Activated CD4-positive, alpha-beta memory T cell treated with anti-CD3 and anti-CD28 coated beads for 36 hours (primary cell): ENCODE measurements around the gene MYL6B. TPM values are rescaled to one million over a fixed set of nuclear protein-coding genes. Genes with fewer than 3 reads are reported as not detected.

Experiments used
- CTCF ChIA-PET: fragments of 350-600 bp; sonication (Branson Sonifier 250); formaldehyde crosslinking; loops from one replicate; lab custom pipeline; 2021; ENCODE audit warnings: antibody characterized with exemption, inconsistent platforms; lab: Charles Lee
- POLR2A ChIA-PET: fragments of 350-600 bp; sonication (Branson Sonifier 250); formaldehyde crosslinking; loops from one replicate; lab custom pipeline; 2021; ENCODE audit warnings: antibody characterized with exemption; lab: Charles Lee
- DNase-seq: peaks from one replicate; pipeline ENCODE4 v3.0.0-alpha.2; 2020
- H3K27ac Mint-ChIP-seq: one replicate; pipeline ENCODE4 v1.8.0; 2021; ENCODE audit warnings: mixed read lengths
- H3K27me3 Mint-ChIP-seq: one replicate; pipeline ENCODE4 v1.8.0; 2021; ENCODE audit warnings: mixed read lengths
- H3K36me3 Mint-ChIP-seq: one replicate; pipeline ENCODE4 v1.8.0; 2021; ENCODE audit warnings: mixed read lengths
- H3K4me1 Mint-ChIP-seq: one replicate; pipeline ENCODE4 v1.8.0; 2021; ENCODE audit warnings: low read depth, mixed read lengths
- H3K4me3 Mint-ChIP-seq: one replicate; pipeline ENCODE4 v1.8.0; 2021; ENCODE audit warnings: mild to moderate bottlenecking, mixed read lengths
- H3K9me3 Mint-ChIP-seq: one replicate; pipeline ENCODE4 v1.8.0; 2021; ENCODE audit warnings: mixed read lengths
- intact Hi-C: fragments of 100-400 bp; cut with micrococcal nuclease; formaldehyde crosslinking; loops from one replicate; pipeline ENCODE4 v1.15.1; 2023
- total RNA-seq, 2 experiments: library from RNA; stranded (reverse); gene quantifications; one replicate each; pipeline ENCODE4 v1.2.3, GENCODE V29; 2021

The MYL6B gene
- total RNA-seq, 2 experiments from 2014 or later = 63.8 to 70.8 TPM

GRCh38 chr12:56169229-56169759 lies 16.9 kb downstream of the MYL6B start:
- POLR2A ChIA-PET = interaction anchor here (1.0 kb wide), 1 partner anchor 8 kb away, joined by 3 read pairs; no protein-coding TSS in a partner anchor
- Mint-ChIP-seq H3K4me3 (no peak overlapping the region), H3K4me1 (no peaks in the 10 kb centered on the region), H3K27me3 (no peaks in the 10 kb centered on the region), H3K27ac (no peak overlapping the region), H3K9me3 (no peaks in the 10 kb centered on the region), H3K36me3 (peaks cover 43% of the 10 kb centered on the region)
- DNase-seq = no peak
- intact Hi-C loops = no loop called here
- CTCF ChIA-PET = interaction anchor here (0.9 kb wide), 1 partner anchor 20 kb away, joined by 4 read pairs; the partner anchor contains the start of gene SMARCC2

GRCh38 chr12:56172839-56173238 lies 20.5 kb downstream of the MYL6B start:
- no peak overlapping the region for H3K4me3 Mint-ChIP-seq
- CTCF ChIA-PET = interaction anchor here (1.0 to 2.5 kb wide), 2 partner anchors 17 to 94 kb away, joined by 4 to 10 read pairs; partner anchors contain the start of gene SMARCC2
- no peak overlapping the region for H3K27ac Mint-ChIP-seq
- no peaks in the 10 kb centered on the region for H3K4me1 Mint-ChIP-seq
- DNase-seq = no peak
- intact Hi-C loops = no loop called here
- H3K27me3 Mint-ChIP-seq = no peaks in the 10 kb centered on the region
- H3K36me3 Mint-ChIP-seq = peaks cover 46% of the 10 kb centered on the region
- POLR2A ChIA-PET = interaction anchor here (0.6 to 1.0 kb wide), 4 partner anchors 15 to 84 kb away, joined by 3 to 4 read pairs (median 3); partner anchors contain the start of gene SMARCC2
- H3K9me3 Mint-ChIP-seq = no peaks in the 10 kb centered on the region

- ChIA-PET POLR2A (interaction anchor here (1.0 kb wide), 1 partner anchor 12 kb away, joined by 4 read pairs; no protein-coding TSS in a partner anchor), CTCF (interaction anchor here (0.9 kb wide), 1 partner anchor 11 kb away, joined by 3 read pairs; the partner anchor contains the start of gene SMARCC2)
- H3K4me1 Mint-ChIP-seq = no peaks in the 10 kb centered on the region
- H3K27me3 Mint-ChIP-seq = no peaks in the 10 kb centered on the region
- no peak overlapping the region for H3K4me3 Mint-ChIP-seq
- no peaks in the 10 kb centered on the region for H3K9me3 Mint-ChIP-seq
- intact Hi-C loops = no loop called here
- peaks cover 56% of the 10 kb centered on the region for H3K36me3 Mint-ChIP-seq
- DNase-seq = no peak
- H3K27ac Mint-ChIP-seq = no peak overlapping the region
Measured at GRCh38 chr12:56178347-56178746, 26.0 kb downstream of the MYL6B start.

GRCh38 chr12:56186957-56187356 lies 34.6 kb downstream of the MYL6B start:
- peaks cover 25% of the 10 kb centered on the region for H3K36me3 Mint-ChIP-seq
- intact Hi-C loops = no loop called here
- H3K4me3 Mint-ChIP-seq = no peak overlapping the region
- H3K27ac Mint-ChIP-seq = peak overlapping the region; percentile 87
- H3K4me1 Mint-ChIP-seq = peaks cover 29% of the 10 kb centered on the region
- DNase-seq = no peak
- ChIA-PET CTCF (interaction anchor here (1.5 to 6.3 kb wide), 5 partner anchors 26 to 71 kb away, joined by 6 to 168 read pairs (median 50); partner anchors contain the start of genes ANKRD52, ESYT1, MYL6 and RNF41), POLR2A (interaction anchor here (1.5 to 4.4 kb wide), 2 partner anchors 22 to 69 kb away, joined by 3 to 54 read pairs; partner anchors contain the start of genes RPL41 and ZC3H10)
- H3K9me3 Mint-ChIP-seq = no peaks in the 10 kb centered on the region
- H3K27me3 Mint-ChIP-seq = no peaks in the 10 kb centered on the region

- intact Hi-C loops = loop anchor here (1.0 to 2.0 kb wide), 3 partner anchors 62 to 141 kb away; partner anchors contain the start of gene ZC3H10
- POLR2A ChIA-PET = interaction anchor here (0.7 to 4.4 kb wide), 11 partner anchors 13 to 128 kb away, joined by 3 to 54 read pairs (median 7); partner anchors contain the start of genes ANKRD52, CNPY2, COQ10A and MYL6
- Mint-ChIP-seq H3K4me1 (peaks cover 32% of the 10 kb centered on the region), H3K36me3 (peaks cover 23% of the 10 kb centered on the region), H3K9me3 (no peaks in the 10 kb centered on the region), H3K4me3 (peak overlapping the region; percentile 87), H3K27ac (peak overlapping the region; percentile 87), H3K27me3 (no peaks in the 10 kb centered on the region)
- no peak for DNase-seq
- CTCF ChIA-PET = interaction anchor here (0.9 to 6.3 kb wide), 14 partner anchors 8 to 260 kb away, joined by 3 to 168 read pairs (median 13); partner anchors contain the start of genes ANKRD52, ESYT1, MYL6 and MYL6B
Measured at GRCh38 chr12:56188131-56188777, 35.9 kb downstream of the MYL6B start.

- Mint-ChIP-seq H3K27ac (peak overlapping the region; percentile 87), H3K4me3 (peak overlapping the region; percentile 87), H3K27me3 (no peaks in the 10 kb centered on the region), H3K9me3 (no peaks in the 10 kb centered on the region), H3K4me1 (peaks cover 35% of the 10 kb centered on the region), H3K36me3 (peaks cover 21% of the 10 kb centered on the region)
- POLR2A ChIA-PET = interaction anchor here (0.6 to 4.4 kb wide), 14 partner anchors 14 to 491 kb away, joined by 3 to 54 read pairs (median 6); partner anchors contain the start of genes ANKRD52, CNPY2, COQ10A and CS
- DNase-seq = no peak
- intact Hi-C loops = loop anchor here (1.0 to 2.0 kb wide), 4 partner anchors 36 to 142 kb away; partner anchors contain the start of genes MYL6B and ZC3H10
- CTCF ChIA-PET = interaction anchor here (0.7 to 6.3 kb wide), 26 partner anchors 9 to 450 kb away, joined by 3 to 168 read pairs (median 6); partner anchors contain the start of genes ANKRD52, COQ10A, ESYT1 and MYL6
Measured at GRCh38 chr12:56188778-56189098, 36.4 kb downstream of the MYL6B start.

- POLR2A ChIA-PET = interaction anchor here (0.6 to 4.4 kb wide), 22 partner anchors 14 to 490 kb away, joined by 3 to 54 read pairs (median 5); partner anchors contain the start of genes ANKRD52, CNPY2, CS and ESYT1
Measured at GRCh38 chr12:56189099-56189917, 36.9 kb downstream of the MYL6B start, which contains the start of gene SMARCC2. Gene SMARCC2 (minus strand): TSS chr12:56189483. CDS start chr12:56189461, 22 bp downstream.

GRCh38 chr12:56189918-56190694 lies 37.7 kb downstream of the MYL6B start:
- Mint-ChIP-seq H3K4me3 (peak overlapping the region; percentile 86), H3K4me1 (peaks cover 35% of the 10 kb centered on the region), H3K27ac (peak overlapping the region; percentile 95), H3K27me3 (no peaks in the 10 kb centered on the region), H3K36me3 (peaks cover 12% of the 10 kb centered on the region), H3K9me3 (no peaks in the 10 kb centered on the region)
- peak; percentile 91 for DNase-seq
- POLR2A ChIA-PET = interaction anchor here (0.6 to 4.4 kb wide), 16 partner anchors 13 to 148 kb away, joined by 3 to 54 read pairs (median 5); partner anchors contain the start of genes CS, ESYT1, IL23A and MYL6
- CTCF ChIA-PET = interaction anchor here (0.7 to 6.3 kb wide), 41 partner anchors 10 to 451 kb away, joined by 3 to 168 read pairs (median 6); partner anchors contain the start of genes ANKRD52, COQ10A, ESYT1 and MYL6
- intact Hi-C loops = loop anchor here (1.0 to 2.0 kb wide), 2 partner anchors 38 to 143 kb away; partner anchors contain the start of gene MYL6B

More at GRCh38 chr12:56189099-56189917, 36.9 kb downstream of the MYL6B start, which contains the start of gene SMARCC2:
- Mint-ChIP-seq H3K4me1 (peaks cover 35% of the 10 kb centered on the region), H3K27ac (peak within 1 kb of the TSS; percentile 95), H3K36me3 (peaks cover 18% of the 10 kb centered on the region), H3K27me3 (no peaks in the 10 kb centered on the region), H3K9me3 (no peaks in the 10 kb centered on the region), H3K4me3 (peak within 1 kb of the TSS; percentile 87)
- CTCF ChIA-PET = interaction anchor here (0.6 to 6.3 kb wide), 46 partner anchors 9 to 450 kb away, joined by 3 to 168 read pairs (median 6); partner anchors contain the start of genes ANKRD52, COQ10A, ESYT1 and MYL6
- intact Hi-C loops = loop anchor here (1.0 to 2.0 kb wide), 2 partner anchors 37 to 143 kb away; partner anchors contain the start of gene MYL6B
- peak; percentile 92 for DNase-seq

GRCh38 chr12:56190695-56191155 lies 38.3 kb downstream of the MYL6B start:
- intact Hi-C loops = no loop called here
- peaks cover 11% of the 10 kb centered on the region for H3K36me3 Mint-ChIP-seq
- peak overlapping the region; percentile 95 for H3K27ac Mint-ChIP-seq
- peaks cover 34% of the 10 kb centered on the region for H3K4me1 Mint-ChIP-seq
- no peaks in the 10 kb centered on the region for H3K9me3 Mint-ChIP-seq
- no peaks in the 10 kb centered on the region for H3K27me3 Mint-ChIP-seq
- peak overlapping the region; percentile 86 for H3K4me3 Mint-ChIP-seq
- POLR2A ChIA-PET = interaction anchor here (1.8 to 4.4 kb wide), 5 partner anchors 31 to 72 kb away, joined by 5 to 54 read pairs (median 17); partner anchors contain the start of genes ESYT1, MYL6, RNF41 and RPL41
- CTCF ChIA-PET = interaction anchor here (1.2 to 6.3 kb wide), 10 partner anchors 15 to 307 kb away, joined by 3 to 168 read pairs (median 11); partner anchors contain the start of genes ESYT1, RNF41, RPL41 and ZC3H10
- DNase-seq = no peak
